Endothelial cell of umbilical vein (primary cell): ENCODE results near the gene HDAC9.

Experiments
- EZH2 ChIP-seq: IDR thresholded peaks from 2 replicates; pipeline ENCODE4 v1.6.1; 2012; ENCODE audit warnings: borderline replicate concordance, low read depth, mild to moderate bottlenecking, moderate library complexity, low read length, inconsistent platforms; ENCODE audit not compliant: severe bottlenecking
- FOS ChIP-seq: IDR thresholded peaks from 2 replicates; pipeline ENCODE4 v1.6.1; 2011; ENCODE audit warnings: mild to moderate bottlenecking, low read length, moderate library complexity, borderline replicate concordance; ENCODE audit not compliant: insufficient read depth
- MAX ChIP-seq: IDR thresholded peaks from 2 replicates; pipeline ENCODE4 v1.6.1; 2011; ENCODE audit not compliant: insufficient read depth, insufficient read length
- MYC ChIP-seq: IDR thresholded peaks from one replicate; pipeline ENCODE4 v1.6.1; 2011; ENCODE audit warnings: mild to moderate bottlenecking, low read depth, low read length
- POLR2A ChIP-seq: IDR thresholded peaks from 2 replicates; pipeline ENCODE4 v1.6.1; 2012; ENCODE audit warnings: low read depth, mild to moderate bottlenecking, control low read depth, low read length
- POLR2AphosphoS5 ChIP-seq: IDR thresholded peaks from 2 replicates; pipeline ENCODE4 v1.6.1; 2012; ENCODE audit warnings: low read depth, mild to moderate bottlenecking, control low read depth, low read length, moderate library complexity; ENCODE audit not compliant: insufficient read depth
- TF ChIP-seq, protein P1 (sequence below), 2 donors: IDR thresholded peaks; 1 replicate in 1 of 2; 2 replicates in 1 of 2; pipeline ENCODE4 v1.5.1; 2011; ENCODE audit warnings: low read length in 2 of 2, mild to moderate bottlenecking in 2 of 2, moderate library complexity in 2 of 2, control low read depth in 1 of 2, inconsistent platforms in 1 of 2, low read depth in 1 of 2; ENCODE audit not compliant: insufficient read depth in 1 of 2; ENCODE audit errors: extremely low read depth in 1 of 2

DNA sequence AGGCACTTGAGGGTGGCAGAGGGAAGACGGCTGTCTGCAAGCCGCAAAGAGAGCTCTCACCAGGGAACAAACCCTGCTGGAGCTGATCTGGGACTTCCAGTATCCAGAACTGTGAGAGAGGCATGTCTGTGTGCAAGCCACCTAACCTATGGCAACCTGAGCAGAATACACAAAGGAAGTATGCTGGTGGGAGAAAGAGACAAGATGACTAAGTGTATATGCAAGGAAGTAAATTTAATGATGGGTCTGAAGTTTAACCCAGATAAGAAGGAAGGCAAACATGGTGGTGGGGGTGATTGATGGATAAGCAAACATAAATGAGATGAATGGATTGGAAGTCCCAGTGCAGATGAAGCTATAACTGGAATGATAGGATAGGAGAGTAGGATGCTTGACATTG, 328.6 kb downstream of the HDAC9 start:
- TF ChIP-seq, protein P1, sequence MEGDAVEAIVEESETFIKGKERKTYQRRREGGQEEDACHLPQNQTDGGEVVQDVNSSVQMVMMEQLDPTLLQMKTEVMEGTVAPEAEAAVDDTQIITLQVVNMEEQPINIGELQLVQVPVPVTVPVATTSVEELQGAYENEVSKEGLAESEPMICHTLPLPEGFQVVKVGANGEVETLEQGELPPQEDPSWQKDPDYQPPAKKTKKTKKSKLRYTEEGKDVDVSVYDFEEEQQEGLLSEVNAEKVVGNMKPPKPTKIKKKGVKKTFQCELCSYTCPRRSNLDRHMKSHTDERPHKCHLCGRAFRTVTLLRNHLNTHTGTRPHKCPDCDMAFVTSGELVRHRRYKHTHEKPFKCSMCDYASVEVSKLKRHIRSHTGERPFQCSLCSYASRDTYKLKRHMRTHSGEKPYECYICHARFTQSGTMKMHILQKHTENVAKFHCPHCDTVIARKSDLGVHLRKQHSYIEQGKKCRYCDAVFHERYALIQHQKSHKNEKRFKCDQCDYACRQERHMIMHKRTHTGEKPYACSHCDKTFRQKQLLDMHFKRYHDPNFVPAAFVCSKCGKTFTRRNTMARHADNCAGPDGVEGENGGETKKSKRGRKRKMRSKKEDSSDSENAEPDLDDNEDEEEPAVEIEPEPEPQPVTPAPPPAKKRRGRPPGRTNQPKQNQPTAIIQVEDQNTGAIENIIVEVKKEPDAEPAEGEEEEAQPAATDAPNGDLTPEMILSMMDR (IDR thresholded peaks at IDR 0.05; ENCODE audit: extremely low read depth in 1 of 2, insufficient read depth in 1 of 2, low read depth in 1 of 2, low read length in 2 of 2): no peak
- TF ChIP-seq MYC (no peak), MAX (no peak), EZH2 (no peak), POLR2A (no peak), POLR2AphosphoS5 (no peak), FOS (no peak)
